K562 (cell line): ENCODE results near the gene PNKD. TPM values are rescaled to one million over a fixed set of nuclear protein-coding genes. Genes with fewer than 3 reads are reported as not detected.

Experiments used
- DACH1 ChIP-seq: fragments of 450-650 bp; IDR thresholded peaks from 2 replicates; pipeline ENCODE4 v1.6.1; 2018; ENCODE audit not compliant: partially characterized antibody
- KHSRP ChIP-seq: fragments of 450-650 bp; IDR thresholded peaks from 2 replicates; pipeline ENCODE4 v1.6.1; 2017
- MAX ChIP-seq: sonication (generic); formaldehyde crosslinking; IDR thresholded peaks from 2 replicates; pipeline ENCODE4 v1.9.0; 2022; ENCODE audit warnings: mild to moderate bottlenecking, missing genetic modification reagents
- MCM5 ChIP-seq: fragments of 450-650 bp; IDR thresholded peaks from 2 replicates; pipeline ENCODE4 v1.6.1; 2016; ENCODE audit warnings: low read depth
- PCBP2 ChIP-seq: fragments of 200-400 bp; formaldehyde crosslinking; IDR thresholded peaks from 2 replicates; pipeline ENCODE4 v1.6.1; 2018; ENCODE audit warnings: low read length, low read depth, mild to moderate bottlenecking, moderate library complexity; ENCODE audit not compliant: poor library complexity, severe bottlenecking
- POLR2A ChIP-seq: fragments of 450-650 bp; conservative IDR thresholded peaks from 2 replicates; pipeline ENCODE4 v1.6.1; 2016
- RBM15 ChIP-seq: fragments of 200-400 bp; formaldehyde crosslinking; IDR thresholded peaks from 2 replicates; pipeline ENCODE4 v1.6.1; 2018; ENCODE audit warnings: mild to moderate bottlenecking, low read length, moderate library complexity; ENCODE audit not compliant: insufficient read depth
- SFPQ ChIP-seq: fragments of 200-400 bp; formaldehyde crosslinking; IDR thresholded peaks from 2 replicates; pipeline ENCODE4 v1.6.1; 2017; ENCODE audit warnings: mild to moderate bottlenecking, low read depth, low read length, moderate library complexity
- SIN3B ChIP-seq: fragments of 450-650 bp; IDR thresholded peaks from 2 replicates; pipeline ENCODE4 v1.6.1; 2017; ENCODE audit warnings: low read depth, mild to moderate bottlenecking, moderate library complexity
- SP1 ChIP-seq: sonication (generic); formaldehyde crosslinking; IDR thresholded peaks from 2 replicates; pipeline ENCODE4 v1.8.1; 2022; ENCODE audit warnings: mild to moderate bottlenecking, missing genetic modification reagents
- TAF9B ChIP-seq: fragments of 450-650 bp; IDR thresholded peaks from 2 replicates; pipeline ENCODE4 v1.6.1; 2018; ENCODE audit warnings: mild to moderate bottlenecking; ENCODE audit not compliant: partially characterized antibody
- TSHZ1 ChIP-seq: fragments of 250-450 bp; sonication (Bioruptor Pico); IDR thresholded peaks from 2 replicates; pipeline ENCODE4 v1.4.0; 2020; ENCODE audit warnings: mild to moderate bottlenecking, moderate library complexity
- XRCC4 ChIP-seq: IDR thresholded peaks from one replicate; pipeline ENCODE4 v1.6.1; 2011; ENCODE audit not compliant: insufficient read depth, insufficient read length; ENCODE audit errors: extremely low read depth
- ZNF134 ChIP-seq: fragments of 250-450 bp; sonication (Bioruptor Pico); conservative IDR thresholded peaks from 2 replicates; pipeline ENCODE4 v1.4.0; 2020
- ZNF699 ChIP-seq: fragments of 250-450 bp; sonication (Bioruptor Pico); IDR thresholded peaks from 2 replicates; pipeline ENCODE4 v1.8.0; 2021; ENCODE audit warnings: mild to moderate bottlenecking, moderate library complexity; ENCODE audit not compliant: insufficient replicate concordance
- polyA plus RNA-seq, 8 experiments: library from polyadenylated mRNA; depleted of rRNA in 4 of 8; stranded (reverse) in 5 of 8; unstranded in 3 of 8; fragments of >200 nt; fragmentation: Nextera tagmentation in 2 of 8; fragmentation: Illumina TruSeq in 1 of 8; extraction: Ambion mirVana in 2 of 8; extraction: Trizol in 1 of 8; gene quantifications; 2 replicates each; pipeline versions ENCODE4 v1.2.1 to v1.2.3, GENCODE V29; 2011 to 2014; ENCODE audit warnings: inconsistent platforms in 1 of 8, missing spikeins in 1 of 8
- total RNA-seq, 7 experiments: library from RNA; depleted of rRNA in 6 of 7; stranded (reverse); fragments of >200 nt in 6 of 7; fragmentation: Illumina TruSeq in 2 of 7; extraction: Trizol in 2 of 7; gene quantifications; 2 replicates each; pipeline versions ENCODE4 v1.2.1 to v1.2.3, GENCODE V29; 2011 to 2021; ENCODE audit warnings: low replicate concordance in 1 of 7
- TF ChIP-seq, protein P1 (sequence below), 2 experiments: fragments of 450-650 bp; IDR thresholded peaks; 2 replicates each; pipeline ENCODE4 v1.6.1; 2018; ENCODE audit warnings: mild to moderate bottlenecking in 2 of 2, low read depth in 1 of 2; ENCODE audit not compliant: partially characterized antibody in 2 of 2

The PNKD gene
- total and polyA plus RNA-seq, 9 of the 15 experiments (the other 6 are each of a cell fraction or from before 2014, with no cell fraction given), result 26.0 to 105 (median 60.1) TPM

GRCh38 chr2:218286570-218287459 lies 16.5 kb downstream of the PNKD start (continued):
- TF ChIP-seq TSHZ1 (no peak), ZNF699 (CRISPR knock-in tag) (no peak), SFPQ (no peak), SP1 (CRISPR knock-in tag) (no peak; the same call in 1 of the 2 replicates), PCBP2 (no peak), DACH1 (peak; percentile 23), RBM15 (no peak), SIN3B (no peak), TAF9B (peak; percentile 55), ZNF134 (CRISPR knock-in tag) (no peak), MAX (CRISPR knock-in tag) (no peak), XRCC4 (no peak), POLR2A (peak; percentile 87), MCM5 (no peak), KHSRP (no peak)
- TF ChIP-seq, protein P1, sequence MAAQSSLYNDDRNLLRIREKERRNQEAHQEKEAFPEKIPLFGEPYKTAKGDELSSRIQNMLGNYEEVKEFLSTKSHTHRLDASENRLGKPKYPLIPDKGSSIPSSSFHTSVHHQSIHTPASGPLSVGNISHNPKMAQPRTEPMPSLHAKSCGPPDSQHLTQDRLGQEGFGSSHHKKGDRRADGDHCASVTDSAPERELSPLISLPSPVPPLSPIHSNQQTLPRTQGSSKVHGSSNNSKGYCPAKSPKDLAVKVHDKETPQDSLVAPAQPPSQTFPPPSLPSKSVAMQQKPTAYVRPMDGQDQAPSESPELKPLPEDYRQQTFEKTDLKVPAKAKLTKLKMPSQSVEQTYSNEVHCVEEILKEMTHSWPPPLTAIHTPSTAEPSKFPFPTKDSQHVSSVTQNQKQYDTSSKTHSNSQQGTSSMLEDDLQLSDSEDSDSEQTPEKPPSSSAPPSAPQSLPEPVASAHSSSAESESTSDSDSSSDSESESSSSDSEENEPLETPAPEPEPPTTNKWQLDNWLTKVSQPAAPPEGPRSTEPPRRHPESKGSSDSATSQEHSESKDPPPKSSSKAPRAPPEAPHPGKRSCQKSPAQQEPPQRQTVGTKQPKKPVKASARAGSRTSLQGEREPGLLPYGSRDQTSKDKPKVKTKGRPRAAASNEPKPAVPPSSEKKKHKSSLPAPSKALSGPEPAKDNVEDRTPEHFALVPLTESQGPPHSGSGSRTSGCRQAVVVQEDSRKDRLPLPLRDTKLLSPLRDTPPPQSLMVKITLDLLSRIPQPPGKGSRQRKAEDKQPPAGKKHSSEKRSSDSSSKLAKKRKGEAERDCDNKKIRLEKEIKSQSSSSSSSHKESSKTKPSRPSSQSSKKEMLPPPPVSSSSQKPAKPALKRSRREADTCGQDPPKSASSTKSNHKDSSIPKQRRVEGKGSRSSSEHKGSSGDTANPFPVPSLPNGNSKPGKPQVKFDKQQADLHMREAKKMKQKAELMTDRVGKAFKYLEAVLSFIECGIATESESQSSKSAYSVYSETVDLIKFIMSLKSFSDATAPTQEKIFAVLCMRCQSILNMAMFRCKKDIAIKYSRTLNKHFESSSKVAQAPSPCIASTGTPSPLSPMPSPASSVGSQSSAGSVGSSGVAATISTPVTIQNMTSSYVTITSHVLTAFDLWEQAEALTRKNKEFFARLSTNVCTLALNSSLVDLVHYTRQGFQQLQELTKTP (IDR thresholded peaks at IDR 0.05; ENCODE audit: low read depth in 1 of 2, partially characterized antibody in 2 of 2), result no peak
